Upper lobe of left lung (tissue), 6 donors: ENCODE data around the gene SCGB3A1. TPM values are rescaled to one million over a fixed set of nuclear protein-coding genes. Genes with fewer than 3 reads are reported as not detected.
A peak's percentile ranks its signal among the peaks of the same experiment; 100 is the strongest.

Experiments used
- ATAC-seq, 2 donors: fragments of 200-7000 bp; cut with Tn5 transposase; one replicate each; pipeline ENCODE4 v1.9.1; 2022; ENCODE audit warnings: mild to moderate bottlenecking in 2 of 2, moderate library complexity in 2 of 2; ENCODE audit not compliant: low FRiP score in 2 of 2
- DNase-seq, 2 donors: peaks; one replicate each; pipeline ENCODE4 v3.0.0-alpha.2; 2019 to 2020
- H3K27ac ChIP-seq, 4 donors: fragments of 200-600 bp; sonication (generic); one replicate each; pipeline ENCODE4 v1.5.1; 2016 to 2019
- H3K27me3 ChIP-seq, 4 donors: fragments of 200-600 bp; sonication (generic); one replicate each; pipeline ENCODE4 v1.5.1; 2017 to 2019
- H3K36me3 ChIP-seq, 4 donors: fragments of 200-600 bp; sonication (generic); one replicate each; pipeline ENCODE4 v1.5.1; 2016 to 2019
- H3K4me1 ChIP-seq, 4 donors: fragments of 200-600 bp; sonication (generic); one replicate each; pipeline ENCODE4 v1.5.1; 2018 to 2019
- H3K4me3 ChIP-seq, 4 donors: fragments of 200-600 bp; sonication (generic); one replicate each; pipeline ENCODE4 v1.5.1; 2017 to 2019; ENCODE audit warnings: mild to moderate bottlenecking in 2 of 4, moderate library complexity in 1 of 4
- H3K9me3 ChIP-seq, 4 donors: fragments of 200-600 bp; sonication (generic); one replicate each; pipeline ENCODE4 v1.5.1; 2018 to 2019
- EP300 ChIP-seq, 4 donors: sonication (generic); formaldehyde crosslinking; IDR thresholded peaks; one replicate each; pipeline ENCODE4 v1.5.1; 2017; ENCODE audit warnings: antibody characterized with exemption in 4 of 4, control low read depth in 2 of 4
- POLR2A ChIP-seq, 4 donors: fragments of 450-650 bp; IDR thresholded peaks; one replicate each; pipeline ENCODE4 v1.5.1; 2016 to 2017; ENCODE audit warnings: antibody characterized with exemption in 4 of 4, mild to moderate bottlenecking in 2 of 4
- POLR2AphosphoS5 ChIP-seq, 2 donors: sonication (generic); formaldehyde crosslinking; IDR thresholded peaks; one replicate each; pipeline ENCODE4 v1.5.1; 2017; ENCODE audit warnings: antibody characterized with exemption in 2 of 2
- WGBS, 2 donors: methylation state at CpG; one replicate each; pipeline ENCODE4 v1.1.5; 2017 to 2018; 5-methylcytosine and 5-hydroxymethylcytosine counted together
- total RNA-seq, 6 donors: library from RNA; depleted of rRNA in 4 of 6; stranded (reverse); fragments of >200 nt in 4 of 6; gene quantifications; one replicate each; pipeline versions ENCODE4 v1.1.0 to v1.2.1, GENCODE V29; 2016 to 2021
- TF ChIP-seq, protein P1 (sequence below), 6 experiments: fragments of 450-650 bp in 4 of 6; fragments of 200-600 bp in 2 of 6; sonication (generic) in 2 of 6; IDR thresholded peaks; one replicate each; pipeline ENCODE4 v1.5.1; 2016 to 2019; ENCODE audit warnings: antibody characterized with exemption in 6 of 6
- donor health status: DM: no; HTN: no; CAD: no; lungs with moderate emphysema.
- donor health status: DM: no; HTN: yes; CAD: no; lungs with severe emphysema.

The SCGB3A1 gene
- total RNA-seq, 6 donors from 2014 or later: 232 to 940 (median 596) TPM

DNA sequence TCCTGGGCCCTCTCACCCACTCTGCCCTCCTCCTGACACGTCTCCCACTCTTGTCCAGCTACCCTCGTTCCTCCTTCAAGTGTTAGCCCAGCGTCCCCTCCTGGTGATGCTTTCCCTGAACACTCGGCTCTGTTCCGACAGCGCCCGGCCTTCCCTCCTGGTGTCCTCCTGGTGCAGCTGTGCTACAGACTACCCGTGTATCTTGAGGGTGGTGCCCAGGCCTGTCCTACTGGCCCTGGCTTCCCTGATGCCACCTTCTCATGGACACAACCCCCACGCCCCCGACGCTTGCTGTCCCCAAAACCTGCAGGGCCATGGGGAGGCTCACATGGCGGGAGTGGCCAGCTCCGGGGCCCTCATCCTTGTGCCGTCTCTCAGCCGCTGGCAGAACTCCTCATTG lies 21.4 kb upstream of the SCGB3A1 start:
- H3K36me3 ChIP-seq: peaks cover 0 to 21% (median 0%) of the 10 kb centered on the region in 4 donors
- 88 to 95% methylated on average over 12 to 15 of the region's 15 CpGs for WGBS, 2 donors
- ATAC-seq: no peak
- peak in 1 of 2 donors; percentile 56 for DNase-seq
- H3K9me3 ChIP-seq: no peaks in the 10 kb centered on the region
- peaks cover 0 to 3% (median 0%) of the 10 kb centered on the region in 4 donors for H3K4me1 ChIP-seq
- H3K27me3 ChIP-seq: no peaks in the 10 kb centered on the region
- no peak overlapping the region for H3K27ac ChIP-seq
- TF ChIP-seq POLR2A (IDR thresholded peaks at IDR 0.05) (no peak), POLR2AphosphoS5 (IDR thresholded peaks at IDR 0.05) (no peak), EP300 (IDR thresholded peaks at IDR 0.05) (no peak)
- TF ChIP-seq, protein P1, sequence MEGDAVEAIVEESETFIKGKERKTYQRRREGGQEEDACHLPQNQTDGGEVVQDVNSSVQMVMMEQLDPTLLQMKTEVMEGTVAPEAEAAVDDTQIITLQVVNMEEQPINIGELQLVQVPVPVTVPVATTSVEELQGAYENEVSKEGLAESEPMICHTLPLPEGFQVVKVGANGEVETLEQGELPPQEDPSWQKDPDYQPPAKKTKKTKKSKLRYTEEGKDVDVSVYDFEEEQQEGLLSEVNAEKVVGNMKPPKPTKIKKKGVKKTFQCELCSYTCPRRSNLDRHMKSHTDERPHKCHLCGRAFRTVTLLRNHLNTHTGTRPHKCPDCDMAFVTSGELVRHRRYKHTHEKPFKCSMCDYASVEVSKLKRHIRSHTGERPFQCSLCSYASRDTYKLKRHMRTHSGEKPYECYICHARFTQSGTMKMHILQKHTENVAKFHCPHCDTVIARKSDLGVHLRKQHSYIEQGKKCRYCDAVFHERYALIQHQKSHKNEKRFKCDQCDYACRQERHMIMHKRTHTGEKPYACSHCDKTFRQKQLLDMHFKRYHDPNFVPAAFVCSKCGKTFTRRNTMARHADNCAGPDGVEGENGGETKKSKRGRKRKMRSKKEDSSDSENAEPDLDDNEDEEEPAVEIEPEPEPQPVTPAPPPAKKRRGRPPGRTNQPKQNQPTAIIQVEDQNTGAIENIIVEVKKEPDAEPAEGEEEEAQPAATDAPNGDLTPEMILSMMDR (IDR thresholded peaks at IDR 0.05): no peak
- no peak overlapping the region for H3K4me3 ChIP-seq

DNA sequence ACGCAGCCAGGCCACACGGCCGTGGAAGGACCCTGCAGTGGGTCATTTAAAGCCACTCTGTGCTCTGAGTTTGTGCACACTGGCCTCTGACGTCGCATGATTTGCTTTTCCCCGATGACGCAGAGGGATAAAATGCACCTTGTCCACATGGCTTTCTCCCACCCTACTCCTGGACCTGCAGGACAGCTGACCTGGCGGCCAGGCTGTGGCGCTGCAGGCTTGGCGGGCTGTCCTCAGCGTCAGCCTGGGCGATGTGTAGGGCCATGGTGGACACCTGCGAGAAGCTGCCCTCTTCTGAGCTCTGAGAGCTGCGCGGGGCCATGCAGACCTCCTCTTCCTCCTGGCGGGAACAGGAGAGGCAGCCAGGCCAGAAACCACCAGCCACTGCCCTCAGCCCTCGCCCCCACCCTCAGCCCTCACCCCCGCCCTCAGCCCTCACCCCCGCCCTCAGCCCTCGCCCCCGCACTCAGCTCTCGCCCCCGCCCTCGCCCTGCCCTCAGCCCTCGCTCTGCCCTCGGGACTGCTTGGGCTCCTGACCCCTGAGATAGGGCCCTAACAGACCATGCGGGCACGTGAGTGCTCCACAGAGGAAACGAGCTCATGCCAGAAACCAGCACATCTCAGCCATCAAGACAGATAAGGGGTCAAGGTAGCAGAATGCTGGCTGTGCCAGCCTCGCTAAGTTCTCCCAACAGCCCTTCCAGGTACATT lies 20.0 kb upstream of the SCGB3A1 start:
- no peak overlapping the region for H3K27ac ChIP-seq
- TF ChIP-seq, protein P1 (IDR thresholded peaks at IDR 0.05): no peak
- no peak for TF ChIP-seq POLR2AphosphoS5 (IDR thresholded peaks at IDR 0.05)
- TF ChIP-seq EP300 (IDR thresholded peaks at IDR 0.05): no peak
- no peak for TF ChIP-seq POLR2A (IDR thresholded peaks at IDR 0.05)
- no peaks in the 10 kb centered on the region for H3K27me3 ChIP-seq
- peaks cover 0 to 3% (median 0%) of the 10 kb centered on the region in 4 donors for H3K4me1 ChIP-seq
- H3K36me3 ChIP-seq: peaks cover 0 to 17% (median 0%) of the 10 kb centered on the region in 4 donors
- no peaks in the 10 kb centered on the region for H3K9me3 ChIP-seq
- DNase-seq (peak in 1 of 2 donors; percentile 65), ATAC-seq (peak in 1 of 2 donors; percentile 17)
- H3K4me3 ChIP-seq: no peak overlapping the region
- WGBS, 2 donors: 87 to 91% methylated on average over 9 to 28 of the region's 30 CpGs

DNA sequence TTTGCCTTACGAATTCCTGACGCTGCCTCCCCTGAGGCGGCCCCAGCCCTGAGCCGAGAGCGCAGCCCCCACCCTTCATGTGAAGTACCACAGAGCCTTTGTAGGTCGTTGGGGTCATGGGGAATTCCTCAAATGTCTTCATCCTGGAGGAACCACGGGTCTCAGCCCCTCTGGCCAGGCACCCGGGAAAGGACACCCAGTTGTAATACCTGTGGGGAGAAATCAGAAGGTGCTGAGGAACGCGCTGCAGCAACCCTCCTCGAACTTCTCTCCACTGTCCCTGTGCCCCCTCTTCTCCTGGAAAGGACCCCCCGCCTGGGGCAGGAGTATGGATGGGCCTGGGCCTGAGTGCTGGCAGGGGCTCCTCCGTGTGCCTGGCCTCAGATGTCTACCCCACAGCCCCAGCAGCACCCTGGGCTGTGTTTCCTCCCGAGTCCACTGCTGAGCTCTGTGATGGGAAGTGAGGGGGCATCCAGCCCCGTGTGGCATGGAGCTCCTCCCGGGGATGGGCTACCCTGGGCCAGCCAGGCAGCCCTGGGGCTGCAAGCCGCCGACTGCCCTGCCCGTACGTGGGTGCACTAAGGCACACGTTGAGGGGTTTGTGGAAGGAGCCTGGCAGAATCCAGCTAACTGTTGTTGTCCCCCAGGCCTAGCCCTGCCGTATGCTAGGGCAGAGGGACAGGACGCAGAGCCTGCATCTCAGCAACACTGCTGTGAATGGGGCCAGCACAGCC lies 18.7 kb upstream of the SCGB3A1 start:
- peaks cover 0 to 3% (median 0%) of the 10 kb centered on the region in 4 donors for H3K4me1 ChIP-seq
- H3K9me3 ChIP-seq: no peaks in the 10 kb centered on the region
- WGBS, 2 donors: 80 to 87% methylated on average over 5 to 23 of the region's 23 CpGs
- peaks cover 0 to 16% (median 0%) of the 10 kb centered on the region in 4 donors for H3K36me3 ChIP-seq
- TF ChIP-seq POLR2AphosphoS5 (IDR thresholded peaks at IDR 0.05) (no peak), EP300 (IDR thresholded peaks at IDR 0.05) (no peak), POLR2A (IDR thresholded peaks at IDR 0.05) (no peak)
- TF ChIP-seq, protein P1 (IDR thresholded peaks at IDR 0.05): no peak
- ATAC-seq (no peak), DNase-seq (peak in 1 of 2 donors; percentile 68)
- H3K4me3 ChIP-seq: no peak overlapping the region
- H3K27ac ChIP-seq: no peak overlapping the region
- H3K27me3 ChIP-seq: no peaks in the 10 kb centered on the region

DNA sequence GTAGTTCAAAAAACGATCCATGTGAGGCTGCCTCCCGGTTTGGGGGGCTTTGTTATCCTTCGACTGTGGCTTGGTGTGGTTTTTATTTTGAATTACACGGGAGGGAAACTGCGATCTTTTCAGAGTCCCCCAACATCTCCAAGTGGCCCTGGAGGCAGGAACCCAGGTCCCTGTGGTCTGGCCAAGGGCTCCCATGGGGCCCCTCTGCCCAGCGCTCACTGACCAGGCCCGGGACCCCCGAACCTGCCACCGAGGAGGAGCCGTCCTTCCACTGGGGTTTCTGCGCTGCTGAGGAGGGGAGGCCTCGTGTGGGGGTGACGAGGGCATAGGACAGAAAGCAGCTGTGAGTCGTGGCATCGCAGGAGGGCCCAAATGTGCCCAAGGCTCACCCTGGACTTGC lies 18.1 kb upstream of the SCGB3A1 start:
- DNase-seq: peak in 1 of 2 donors; percentile 45
- TF ChIP-seq POLR2A (IDR thresholded peaks at IDR 0.05) (no peak), POLR2AphosphoS5 (IDR thresholded peaks at IDR 0.05) (no peak), EP300 (IDR thresholded peaks at IDR 0.05) (no peak)
- TF ChIP-seq, protein P1 (IDR thresholded peaks at IDR 0.05): no peak
- H3K4me1 ChIP-seq: peaks cover 0 to 3% (median 0%) of the 10 kb centered on the region in 4 donors
- no peak overlapping the region for H3K4me3 ChIP-seq
- no peaks in the 10 kb centered on the region for H3K27me3 ChIP-seq
- no peak for ATAC-seq
- peaks cover 0 to 16% (median 0%) of the 10 kb centered on the region in 4 donors for H3K36me3 ChIP-seq
- no peaks in the 10 kb centered on the region for H3K9me3 ChIP-seq
- no peak overlapping the region for H3K27ac ChIP-seq
- WGBS, 2 donors: 88 to 94% methylated on average over 8 to 15 of the region's 15 CpGs
